ENCODE results near the gene TAF7L. TPM values are rescaled to one million over a fixed set of nuclear protein-coding genes. Genes with fewer than 3 reads are reported as not detected.

The TAF7L gene
- total RNA-seq, 1 experiment from 2014 or later = not detected

DNA sequence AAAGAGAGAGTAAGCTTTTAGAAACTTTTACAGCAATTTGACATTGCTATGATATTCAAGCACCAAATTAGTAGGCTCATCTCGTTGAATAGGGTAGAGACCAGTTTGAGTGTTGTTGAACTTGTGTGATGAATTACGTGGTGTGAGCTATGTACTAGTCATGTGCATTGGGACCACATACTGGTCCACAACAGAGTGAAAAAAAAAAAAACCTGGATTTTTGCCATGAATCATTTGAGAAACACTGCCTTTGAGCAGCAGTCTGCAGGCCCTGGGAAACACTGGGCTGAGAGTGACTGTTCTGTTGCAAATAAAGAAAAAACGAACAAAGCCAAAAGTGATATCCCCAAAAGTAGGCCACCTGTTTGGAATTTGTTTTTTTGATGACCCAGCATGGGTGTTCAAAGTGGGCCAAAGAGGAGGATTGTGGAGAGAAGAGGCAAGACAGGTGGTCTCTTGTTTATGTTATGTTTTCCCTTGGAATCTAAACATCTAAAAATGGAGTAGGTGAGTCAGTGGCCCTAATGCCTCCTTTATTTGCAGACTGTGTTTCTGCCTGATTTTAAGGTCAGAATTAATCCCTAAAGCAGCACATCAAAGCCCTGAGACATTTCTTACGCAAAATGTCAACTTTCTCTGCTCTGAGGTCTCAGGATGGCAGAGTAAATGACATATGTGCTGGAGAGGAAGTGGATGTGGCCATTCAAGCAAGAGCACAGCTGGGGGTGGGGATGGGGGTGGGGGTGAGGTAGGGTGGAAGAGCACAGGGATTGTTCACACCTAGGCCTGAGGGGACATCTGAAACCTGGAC lies 33.5 kb downstream of the TAF7L start:
- Histone ChIP-seq H2BK5ac (ENCODE audit: insufficient read length, low read length) (no peak overlapping the region), H3K18ac (ENCODE audit: insufficient read length, low read depth, low read length) (no peak overlapping the region), H2AK5ac (ENCODE audit: insufficient read length, low read length) (no peak overlapping the region), H3K4me1 (ENCODE audit: insufficient read depth, low read length) (no peaks in the 10 kb centered on the region), H3K4me2 (ENCODE audit: insufficient read depth, insufficient read length, low read length) (no peak overlapping the region), H2BK20ac (ENCODE audit: low read depth, low read length, poor library complexity, severe bottlenecking) (no peak overlapping the region), H3K23me2 (ENCODE audit: insufficient read length, low read depth, low read length, poor library complexity, severe bottlenecking) (no peaks in the 10 kb centered on the region), H4K5ac (ENCODE audit: insufficient read length, low read depth, low read length) (no peak overlapping the region), H3K14ac (ENCODE audit: insufficient read depth, low read length) (no peak overlapping the region), H2BK120ac (ENCODE audit: low read depth, low read length, poor library complexity, severe bottlenecking) (no peak overlapping the region), H4K20me1 (ENCODE audit: control insufficient read depth, insufficient read depth, insufficient read length) (no peaks in the 10 kb centered on the region), H3K27me3 (ENCODE audit: insufficient read depth, low read length) (no peaks in the 10 kb centered on the region), H3K56ac (ENCODE audit: insufficient read length, low read depth, low read length) (no peak overlapping the region), H3K79me2 (ENCODE audit: insufficient read depth, low read length) (no peaks in the 10 kb centered on the region), H2BK12ac (ENCODE audit: insufficient read length, low read depth, low read length) (no peak overlapping the region), H3K9ac (ENCODE audit: extremely low read depth, insufficient read length, low read length) (no peak overlapping the region), H4K91ac (ENCODE audit: insufficient read length, low read depth, low read length) (no peak overlapping the region), H4K8ac (replicated peaks; ENCODE audit: insufficient read length, low read depth, low read length) (no peak overlapping the region), H3K9me3 (ENCODE audit: control insufficient read depth, low read depth, low read length) (peaks cover 49% of the 10 kb centered on the region), H3T11ph (ENCODE audit: low read length) (no peak overlapping the region), H3K23ac (ENCODE audit: insufficient read length, low read depth, low read length) (no peak overlapping the region), H3K27ac (ENCODE audit: insufficient read length, low read depth, low read length) (no peak overlapping the region), H3K79me1 (ENCODE audit: insufficient read depth, low read depth, low read length, poor library complexity, severe bottlenecking) (no peaks in the 10 kb centered on the region), H2BK15ac (ENCODE audit: low read depth, low read length) (no peak overlapping the region), H2AFZ (ENCODE audit: low read length) (no peak overlapping the region), H3K4ac (ENCODE audit: low read depth, low read length) (no peak overlapping the region)
- Mint-ChIP-seq H3K27ac (peak overlapping the region in 1 of 3 experiments; percentile 7; a peak in 1 of 7 replicates), H3K27me3 (ENCODE audit: low read depth) (no peaks in the 10 kb centered on the region; the same call in 1 of the 2 replicates), H3K36me3 (ENCODE audit: insufficient read depth in 1 of 3, low read depth in 3 of 3) (peaks cover 0 to 5% (median 4%) of the 10 kb centered on the region in 3 experiments; a peak in 2 of 7 replicates), H3K9me3 (peaks cover 67 to 73% of the 10 kb centered on the region in 2 experiments), H3K4me3 (no peak overlapping the region), H3K4me1 (no peaks in the 10 kb centered on the region)
- TF ChIP-seq, protein P1, sequence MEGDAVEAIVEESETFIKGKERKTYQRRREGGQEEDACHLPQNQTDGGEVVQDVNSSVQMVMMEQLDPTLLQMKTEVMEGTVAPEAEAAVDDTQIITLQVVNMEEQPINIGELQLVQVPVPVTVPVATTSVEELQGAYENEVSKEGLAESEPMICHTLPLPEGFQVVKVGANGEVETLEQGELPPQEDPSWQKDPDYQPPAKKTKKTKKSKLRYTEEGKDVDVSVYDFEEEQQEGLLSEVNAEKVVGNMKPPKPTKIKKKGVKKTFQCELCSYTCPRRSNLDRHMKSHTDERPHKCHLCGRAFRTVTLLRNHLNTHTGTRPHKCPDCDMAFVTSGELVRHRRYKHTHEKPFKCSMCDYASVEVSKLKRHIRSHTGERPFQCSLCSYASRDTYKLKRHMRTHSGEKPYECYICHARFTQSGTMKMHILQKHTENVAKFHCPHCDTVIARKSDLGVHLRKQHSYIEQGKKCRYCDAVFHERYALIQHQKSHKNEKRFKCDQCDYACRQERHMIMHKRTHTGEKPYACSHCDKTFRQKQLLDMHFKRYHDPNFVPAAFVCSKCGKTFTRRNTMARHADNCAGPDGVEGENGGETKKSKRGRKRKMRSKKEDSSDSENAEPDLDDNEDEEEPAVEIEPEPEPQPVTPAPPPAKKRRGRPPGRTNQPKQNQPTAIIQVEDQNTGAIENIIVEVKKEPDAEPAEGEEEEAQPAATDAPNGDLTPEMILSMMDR (conservative IDR thresholded peaks at IDR 0.05) = no peak
- no peak for DNase-seq
- no CpG with 5 or more reads among the region's 4 CpGs for WGBS (ENCODE audit: extremely low coverage, insufficient read length, low lambda C conversion rate)
